GDM1 (cell line): ENCODE results near the gene FMO4.
"Not testable (repeated sequence)": the region's sequence is repeated elsewhere in the genome, so short reads cannot be mapped to it uniquely, and the experiment has no call there.

Source experiments
- DNase-seq: peaks from one replicate; lab custom pipeline; 2025; lab: John Stamatoyannopoulos, UW

The FMO4 gene

GRCh38 chr1:171334024-171334640 lies 20.1 kb downstream of the FMO4 start:
- DNase-seq: no peak

- no peak for DNase-seq
Observed at GRCh38 chr1:171335964-171336363, 22.0 kb downstream of the FMO4 start.

GRCh38 chr1:171339345-171339744 lies 25.4 kb downstream of the FMO4 start:
- DNase-seq: not testable (repeated sequence)

- no peak for DNase-seq
Observed at GRCh38 chr1:171343727-171344472, 29.9 kb downstream of the FMO4 start.

- DNase-seq: no peak
Observed at GRCh38 chr1:171344473-171344820, 30.5 kb downstream of the FMO4 start.

GRCh38 chr1:171345536-171345935 lies 31.6 kb downstream of the FMO4 start:
- DNase-seq: no peak

GRCh38 chr1:171346881-171347280 lies 32.9 kb downstream of the FMO4 start:
- DNase-seq: no peak

GRCh38 chr1:171350594-171350993 lies 36.6 kb downstream of the FMO4 start:
- DNase-seq: no peak

- no peak for DNase-seq
Observed at GRCh38 chr1:171351961-171352360, 38.0 kb downstream of the FMO4 start.

GRCh38 chr1:171352554-171352953 lies 38.6 kb downstream of the FMO4 start:
- no peak for DNase-seq

GRCh38 chr1:171355727-171356126 lies 41.7 kb downstream of the FMO4 start:
- no peak for DNase-seq

GRCh38 chr1:171357179-171357578 lies 43.2 kb downstream of the FMO4 start:
- DNase-seq: no peak

- DNase-seq: not testable (repeated sequence)
Observed at GRCh38 chr1:171359355-171359648, 45.3 kb downstream of the FMO4 start.

GRCh38 chr1:171359731-171360527 lies 45.9 kb downstream of the FMO4 start:
- DNase-seq: not testable (repeated sequence)

- DNase-seq: no peak
Observed at GRCh38 chr1:171366085-171366484, 52.1 kb downstream of the FMO4 start.

- no peak for DNase-seq
Observed at GRCh38 chr1:171366816-171367215, 52.8 kb downstream of the FMO4 start.

GRCh38 chr1:171367436-171367835 lies 53.5 kb downstream of the FMO4 start:
- no peak for DNase-seq

- no peak for DNase-seq
Observed at GRCh38 chr1:171372418-171373084, 58.6 kb downstream of the FMO4 start.

GRCh38 chr1:171373357-171374122 lies 59.6 kb downstream of the FMO4 start:
- DNase-seq: not testable (repeated sequence)

GRCh38 chr1:171379846-171380245 lies 65.9 kb downstream of the FMO4 start:
- no peak for DNase-seq

GRCh38 chr1:171381866-171382210 lies 67.9 kb downstream of the FMO4 start:
- no peak for DNase-seq

- DNase-seq: no peak
Observed at GRCh38 chr1:171384496-171384895, 70.5 kb downstream of the FMO4 start.
